ENCODE data around the gene FAM171A1.

The FAM171A1 gene

DNA sequence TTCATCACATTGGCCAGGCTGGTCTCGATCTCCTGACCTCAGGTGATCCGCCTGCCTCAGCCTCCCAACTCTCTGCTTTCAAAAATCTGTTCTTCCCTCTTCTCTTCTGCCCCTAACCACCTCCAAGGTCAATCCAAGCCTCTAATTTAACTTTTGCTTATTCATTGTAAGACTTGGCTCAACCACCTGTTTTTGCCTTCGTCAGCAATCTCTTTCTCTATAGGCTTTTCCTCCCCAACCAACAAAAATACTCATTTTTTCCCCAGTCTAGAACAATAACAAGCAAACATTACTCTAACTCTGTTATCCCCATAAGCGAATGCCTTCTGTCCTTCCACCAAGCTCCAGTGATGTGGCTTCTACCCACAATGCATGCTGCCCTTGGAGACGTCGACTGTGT, 112.8 kb downstream of the FAM171A1 start:
- no peak overlapping the region for H3K4me3 ChIP-seq (ENCODE audit: low read depth, low read length)
- DNase-seq (ENCODE audit: low read depth): no peak
- TF ChIP-seq, protein P1, sequence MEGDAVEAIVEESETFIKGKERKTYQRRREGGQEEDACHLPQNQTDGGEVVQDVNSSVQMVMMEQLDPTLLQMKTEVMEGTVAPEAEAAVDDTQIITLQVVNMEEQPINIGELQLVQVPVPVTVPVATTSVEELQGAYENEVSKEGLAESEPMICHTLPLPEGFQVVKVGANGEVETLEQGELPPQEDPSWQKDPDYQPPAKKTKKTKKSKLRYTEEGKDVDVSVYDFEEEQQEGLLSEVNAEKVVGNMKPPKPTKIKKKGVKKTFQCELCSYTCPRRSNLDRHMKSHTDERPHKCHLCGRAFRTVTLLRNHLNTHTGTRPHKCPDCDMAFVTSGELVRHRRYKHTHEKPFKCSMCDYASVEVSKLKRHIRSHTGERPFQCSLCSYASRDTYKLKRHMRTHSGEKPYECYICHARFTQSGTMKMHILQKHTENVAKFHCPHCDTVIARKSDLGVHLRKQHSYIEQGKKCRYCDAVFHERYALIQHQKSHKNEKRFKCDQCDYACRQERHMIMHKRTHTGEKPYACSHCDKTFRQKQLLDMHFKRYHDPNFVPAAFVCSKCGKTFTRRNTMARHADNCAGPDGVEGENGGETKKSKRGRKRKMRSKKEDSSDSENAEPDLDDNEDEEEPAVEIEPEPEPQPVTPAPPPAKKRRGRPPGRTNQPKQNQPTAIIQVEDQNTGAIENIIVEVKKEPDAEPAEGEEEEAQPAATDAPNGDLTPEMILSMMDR (IDR thresholded peaks at IDR 0.05; ENCODE audit: control insufficient read depth, extremely low read depth, insufficient read depth): no peak

DNA sequence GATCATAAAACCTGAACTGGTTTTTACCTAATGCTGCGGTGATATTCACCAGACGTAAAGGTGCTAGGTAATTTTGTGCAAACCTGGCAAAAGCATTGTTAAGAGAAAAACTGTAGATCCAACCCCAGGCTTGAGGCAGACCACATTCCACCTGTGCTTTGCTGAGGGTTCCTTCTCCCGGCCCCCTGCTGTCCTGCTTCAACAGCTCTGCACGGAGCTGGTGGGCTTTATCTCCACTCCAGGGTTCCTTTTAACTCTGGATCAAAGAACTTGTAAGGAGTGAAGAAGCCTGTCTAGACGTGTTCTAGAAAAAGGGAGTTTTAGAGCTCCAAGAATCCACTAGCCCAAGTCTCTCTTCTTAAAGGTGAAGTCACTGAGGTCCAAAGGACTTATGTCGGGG, 115.1 kb downstream of the FAM171A1 start:
- H3K4me3 ChIP-seq (ENCODE audit: low read depth, low read length): no peak overlapping the region
- no peak for DNase-seq (ENCODE audit: low read depth)
- TF ChIP-seq, protein P1 (IDR thresholded peaks at IDR 0.05; ENCODE audit: control insufficient read depth, extremely low read depth, insufficient read depth): no peak

DNA sequence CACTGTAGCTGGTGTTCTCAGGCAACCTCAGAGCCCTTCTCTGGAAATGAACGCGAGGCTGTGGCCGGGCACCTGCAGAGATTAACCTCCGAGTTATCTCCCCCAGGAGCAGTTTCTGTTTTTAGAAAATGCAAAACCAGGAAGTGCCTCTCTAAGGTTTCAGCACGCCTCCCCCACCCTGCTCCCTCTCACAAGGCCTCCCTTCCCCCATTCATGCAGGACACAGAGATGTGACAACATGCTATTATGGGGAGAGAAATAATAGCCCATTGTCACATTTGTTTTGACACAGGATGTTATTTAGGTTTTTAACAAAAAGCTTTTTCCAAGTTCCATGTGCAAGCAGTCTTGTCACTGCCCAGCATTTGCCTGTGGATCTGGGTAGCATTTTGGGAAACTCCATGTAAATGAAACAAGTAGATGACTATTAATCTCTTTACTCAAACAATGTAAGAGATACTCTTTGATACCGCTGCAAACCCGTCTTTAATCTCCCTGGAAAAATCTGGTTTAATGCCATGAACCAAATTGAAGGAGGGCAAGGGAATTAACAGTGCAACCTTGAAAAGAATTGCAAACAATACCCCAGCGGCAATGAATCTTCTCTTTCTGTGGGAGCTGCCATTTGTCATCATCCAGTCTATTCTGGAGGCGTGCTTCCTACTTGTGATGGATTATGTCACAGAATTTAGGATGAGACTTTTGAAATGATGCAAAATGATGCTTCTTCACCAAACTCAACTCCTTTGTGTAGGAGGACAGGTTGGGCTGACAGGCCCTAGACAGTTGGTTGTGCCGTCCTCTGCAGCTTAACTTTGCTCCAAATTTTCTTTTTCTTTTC, 116.1 kb downstream of the FAM171A1 start:
- TF ChIP-seq, protein P1 (IDR thresholded peaks at IDR 0.05; ENCODE audit: control insufficient read depth, extremely low read depth, insufficient read depth): no peak
- no peak overlapping the region for H3K4me3 ChIP-seq (ENCODE audit: low read depth, low read length)
- DNase-seq (ENCODE audit: low read depth): no peak

DNA sequence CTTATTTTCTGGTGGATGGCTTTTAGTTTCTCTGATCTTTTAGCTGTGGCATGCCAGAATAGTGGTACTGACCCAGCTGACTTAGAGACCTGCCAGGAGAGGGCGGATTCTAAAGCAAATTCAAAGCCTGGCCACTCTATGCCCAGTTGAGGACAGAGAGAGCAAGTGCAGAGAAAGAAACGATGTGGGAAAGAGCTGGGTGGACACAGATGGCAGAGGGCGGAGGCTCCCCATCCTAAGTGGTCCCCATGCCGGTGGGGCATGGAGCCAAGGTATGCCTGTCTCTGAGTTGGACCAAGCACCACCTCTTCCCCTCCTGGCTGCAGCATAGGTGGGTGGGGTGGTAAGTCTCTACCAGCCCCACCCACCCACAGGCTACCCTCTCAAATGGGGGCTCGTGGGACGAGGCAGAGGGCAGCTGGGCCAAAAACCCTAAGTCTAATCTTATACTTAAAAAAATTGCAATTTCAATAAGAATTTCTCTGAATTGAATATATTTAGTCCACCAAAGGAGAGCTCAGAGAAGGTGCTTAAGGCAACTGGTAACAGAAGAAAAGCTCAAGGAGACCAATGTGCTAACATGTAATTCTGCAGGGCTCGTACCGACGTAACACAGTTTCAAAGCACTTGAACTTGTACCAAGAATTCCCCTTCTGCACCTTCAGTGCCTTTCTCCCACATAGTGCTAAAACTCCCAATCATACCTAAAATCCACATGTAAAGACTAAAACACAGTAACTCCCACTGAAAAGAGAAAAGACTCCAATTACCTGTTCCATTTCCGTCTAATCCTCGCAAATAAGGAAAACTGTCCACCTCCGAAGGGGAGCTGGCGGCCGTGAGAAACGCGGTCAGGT, 116.9 kb downstream of the FAM171A1 start:
- DNase-seq (ENCODE audit: low read depth): no peak
- H3K4me3 ChIP-seq (ENCODE audit: low read depth, low read length): no peak overlapping the region
- TF ChIP-seq, protein P1 (IDR thresholded peaks at IDR 0.05; ENCODE audit: control insufficient read depth, extremely low read depth, insufficient read depth): no peak

DNA sequence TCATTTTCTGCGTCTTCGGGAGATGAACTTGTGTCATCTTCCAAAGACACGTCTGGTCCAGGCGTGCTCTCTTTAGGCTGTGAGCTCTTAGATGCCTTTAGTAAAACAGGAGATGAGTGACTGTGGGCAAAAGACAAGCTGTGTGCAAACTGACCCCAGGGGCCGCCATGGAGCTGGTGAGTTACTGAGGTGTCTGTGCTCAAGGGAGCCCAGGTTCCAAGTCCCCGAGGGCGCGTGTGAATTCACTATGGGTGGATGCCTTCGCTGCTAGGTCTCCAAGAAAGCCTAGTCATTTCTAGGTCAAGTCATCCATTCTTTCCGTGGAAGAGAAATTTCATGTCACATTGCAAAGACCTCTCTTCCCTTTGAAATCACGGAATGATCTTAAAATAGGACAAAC, 118.7 kb downstream of the FAM171A1 start:
- H3K4me3 ChIP-seq (ENCODE audit: low read depth, low read length): no peak overlapping the region
- DNase-seq (ENCODE audit: low read depth): no peak
- TF ChIP-seq, protein P1 (IDR thresholded peaks at IDR 0.05; ENCODE audit: control insufficient read depth, extremely low read depth, insufficient read depth): no peak

DNA sequence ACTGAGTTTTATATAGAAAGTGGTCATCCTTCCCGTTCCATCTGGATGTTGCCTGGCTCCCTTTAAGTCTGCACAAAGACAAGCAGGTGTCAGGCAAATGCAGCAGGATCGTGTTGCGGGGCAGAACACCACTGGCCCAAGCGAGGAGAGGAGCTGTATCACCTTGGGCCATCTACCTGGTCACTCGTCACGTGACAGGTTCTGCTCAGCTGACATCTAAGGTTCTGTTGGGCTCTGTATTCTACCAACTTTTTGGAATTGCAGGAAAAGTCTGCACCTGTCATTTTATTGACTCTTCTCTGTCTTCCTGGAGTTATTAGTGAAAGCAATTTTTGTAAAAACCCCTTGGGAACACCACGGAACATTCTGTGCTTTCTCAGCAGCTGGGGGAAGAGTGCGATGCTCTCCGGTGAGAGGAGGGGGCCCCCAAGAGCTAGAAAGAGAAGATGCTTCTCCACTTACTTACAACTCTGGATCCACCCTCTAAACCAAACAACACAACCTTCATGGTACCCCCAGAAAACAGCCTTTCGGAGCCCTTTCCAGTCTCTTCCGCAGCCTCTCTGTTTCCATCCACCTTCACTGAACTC, 119.2 kb downstream of the FAM171A1 start:
- TF ChIP-seq, protein P1 (IDR thresholded peaks at IDR 0.05; ENCODE audit: control insufficient read depth, extremely low read depth, insufficient read depth): no peak

More for the DNA sequence above, 119.2 kb downstream of the FAM171A1 start:
- H3K4me3 ChIP-seq (ENCODE audit: low read depth, low read length): no peak overlapping the region
- DNase-seq (ENCODE audit: low read depth): no peak
